OCI-LY7 (cell line): ENCODE measurements around the gene ARHGAP26. TPM values are rescaled to one million over a fixed set of nuclear protein-coding genes. Genes with fewer than 3 reads are reported as not detected.

Experiments used
- BruUV-seq: library from RNA; stranded (reverse); fragments of 400-500 nt; replicated peaks from 2 replicates; lab custom pipeline; 2021; lab: Mats Ljungman, UMichigan
- CTCF ChIA-PET: fragments of 300-600 bp; sonication (Branson Sonifier 250); formaldehyde crosslinking; loops from one replicate; lab custom pipeline; 2022; ENCODE audit warnings: antibody characterized with exemption; ENCODE audit not compliant: unreplicated experiment; lab: Charles Lee
- POLR2A ChIA-PET: fragments of 300-600 bp; sonication (Branson Sonifier 250); formaldehyde crosslinking; loops from one replicate; lab custom pipeline; 2022; ENCODE audit warnings: antibody characterized with exemption; lab: Charles Lee
- DNase-seq: peaks from one replicate; pipeline ENCODE4 v3.0.0-alpha.2; 2015; ENCODE audit warnings: low spot score
- H2AFZ ChIP-seq: fragments of 200-600 bp; sonication (generic), shearing (Covaris generic); 2 replicates; pipeline ENCODE4 v1.6.1; 2014; ENCODE audit warnings: mild to moderate bottlenecking, antibody characterized with exemption, low read length, moderate library complexity
- H3K27ac ChIP-seq: fragments of 200-600 bp; sonication (generic); 2 replicates; pipeline ENCODE4 v1.5.1; 2014; ENCODE audit warnings: mixed run types, low read depth, mild to moderate bottlenecking, moderate library complexity, low read length, inconsistent platforms; ENCODE audit not compliant: poor library complexity, severe bottlenecking
- H3K36me3 ChIP-seq: fragments of 200-600 bp; sonication (generic); 2 replicates; pipeline ENCODE4 v1.6.1; 2014; ENCODE audit warnings: mild to moderate bottlenecking, antibody characterized with exemption, low read length, moderate library complexity, mixed read lengths; ENCODE audit not compliant: insufficient read depth
- H3K4me1 ChIP-seq: fragments of 200-600 bp; sonication (generic); 2 replicates; pipeline ENCODE4 v1.5.1; 2014; ENCODE audit warnings: mild to moderate bottlenecking, low read length; ENCODE audit not compliant: insufficient read depth, poor library complexity, severe bottlenecking
- H3K4me2 ChIP-seq: fragments of 200-600 bp; sonication (generic); 2 replicates; pipeline ENCODE4 v1.6.1; 2014; ENCODE audit warnings: mild to moderate bottlenecking, low read length
- H3K4me3 ChIP-seq: fragments of 200-600 bp; sonication (generic); 2 replicates; pipeline ENCODE4 v1.5.1; 2014; ENCODE audit warnings: mild to moderate bottlenecking, low read depth, low read length; ENCODE audit not compliant: poor library complexity, severe bottlenecking
- H3K79me2 ChIP-seq: fragments of 200-600 bp; sonication (generic); 2 replicates; pipeline ENCODE4 v1.6.1; 2016; ENCODE audit warnings: low read depth, mild to moderate bottlenecking, low read length, moderate library complexity, mixed read lengths; ENCODE audit not compliant: insufficient read depth
- H3K9me2 ChIP-seq: fragments of 200-600 bp; sonication (generic); 2 replicates; pipeline ENCODE4 v1.6.1; 2016; ENCODE audit warnings: mild to moderate bottlenecking, low read length, mixed read lengths; ENCODE audit not compliant: insufficient read depth
- H3K9me3 ChIP-seq: fragments of 200-600 bp; sonication (generic); 2 replicates; pipeline ENCODE4 v1.6.1; 2014; ENCODE audit warnings: mild to moderate bottlenecking, mixed run types, low read length, mixed read lengths
- H4K20me1 ChIP-seq: fragments of 200-600 bp; sonication (generic); 2 replicates; pipeline ENCODE4 v1.6.1; 2014; ENCODE audit warnings: mild to moderate bottlenecking, antibody characterized with exemption, low read length, moderate library complexity, mixed read lengths; ENCODE audit not compliant: insufficient read depth
- CTCF ChIP-seq: fragments of 200-600 bp; sonication (generic); conservative IDR thresholded peaks from 2 replicates; pipeline ENCODE4 v1.5.1; 2014; ENCODE audit warnings: mild to moderate bottlenecking, antibody characterized with exemption, low read length, moderate library complexity, mixed read lengths
- EZH2phosphoT487 ChIP-seq: fragments of 200-600 bp; sonication (generic); IDR thresholded peaks from 2 replicates; pipeline ENCODE4 v1.6.1; 2018; ENCODE audit warnings: low read depth, borderline replicate concordance, mild to moderate bottlenecking, mixed run types, antibody characterized with exemption, low read length, moderate library complexity, mixed read lengths
- intact Hi-C: fragments of 100-400 bp; cut with micrococcal nuclease; formaldehyde crosslinking; loops from one replicate; pipeline ENCODE4 v1.10.0; 2022; ENCODE audit not compliant: unreplicated experiment
- total RNA-seq, 2 experiments: library from RNA; depleted of rRNA in 1 of 2; stranded (reverse); fragments of >200 nt in 1 of 2; shearing (Covaris generic) in 1 of 2; gene quantifications; 2 replicates each; pipeline ENCODE4 v1.2.3, GENCODE V29; 2014 to 2022

The ARHGAP26 gene
- total RNA-seq, 2 experiments from 2014 or later = 7.0 to 19.1 TPM

GRCh38 chr5:143222287-143223231 is 452.4 kb downstream of the ARHGAP26 start:
- peak overlapping the region; percentile 25 for H3K27ac ChIP-seq
- no peaks in the 10 kb centered on the region for H3K9me2 ChIP-seq
- peaks cover 18% of the 10 kb centered on the region for H3K4me1 ChIP-seq
- no peaks in the 10 kb centered on the region for H4K20me1 ChIP-seq
- peak overlapping the region; percentile 27 for H3K4me2 ChIP-seq
- BruUV-seq = no TSS peak
- ChIA-PET CTCF (interaction anchor here (0.6 kb wide), 1 partner anchor 25 kb away, joined by 3 read pairs; no protein-coding TSS in a partner anchor), POLR2A (interaction anchor here (1.0 to 1.2 kb wide), 2 partner anchors 15 to 69 kb away, joined by 5 to 6 read pairs; no protein-coding TSS in a partner anchor)
- H3K9me3 ChIP-seq = no peaks in the 10 kb centered on the region
- H3K36me3 ChIP-seq = no peaks in the 10 kb centered on the region
- H2AFZ ChIP-seq = peak overlapping the region; percentile 78
- no peak overlapping the region for H3K4me3 ChIP-seq
- intact Hi-C loops = no loop called here
- TF ChIP-seq CTCF (no peak), EZH2phosphoT487 (no peak)
- no peaks in the 10 kb centered on the region for H3K79me2 ChIP-seq
- peak; percentile 74 for DNase-seq

- peaks cover 24% of the 10 kb centered on the region for H3K4me1 ChIP-seq
- no TSS peak for BruUV-seq
- H3K4me2 ChIP-seq = no peak overlapping the region
- POLR2A ChIA-PET = interaction anchor here (0.5 to 1.4 kb wide), 3 partner anchors 20 to 210 kb away, joined by 3 to 4 read pairs (median 4); no protein-coding TSS in a partner anchor
- H3K36me3 ChIP-seq = no peaks in the 10 kb centered on the region
- CTCF ChIA-PET = no interaction called here
- no peak overlapping the region for H3K27ac ChIP-seq
- H3K4me3 ChIP-seq = no peak overlapping the region
- intact Hi-C loops = loop anchor here (5.0 kb wide), 1 partner anchor 178 kb away; the partner anchor contains the start of gene NR3C1
- H3K9me3 ChIP-seq = no peaks in the 10 kb centered on the region
- H3K9me2 ChIP-seq = no peaks in the 10 kb centered on the region
- H4K20me1 ChIP-seq = no peaks in the 10 kb centered on the region
- no peak for DNase-seq
- no peaks in the 10 kb centered on the region for H3K79me2 ChIP-seq
- TF ChIP-seq EZH2phosphoT487 (no peak), CTCF (no peak)
- no peak overlapping the region for H2AFZ ChIP-seq
Measured at GRCh38 chr5:143224672-143225071, 454.5 kb downstream of the ARHGAP26 start.
